ENCODE data around the gene ATP5PD. TPM values are rescaled to one million over a fixed set of nuclear protein-coding genes. Genes with fewer than 3 reads are reported as not detected.

ATP5PD gene
- total RNA-seq, 1 donor from 2014 or later, result 106 TPM

- DNase-seq (ENCODE audit: low spot score in 2 of 2), result no peak
- FAIRE-seq, result no peak
These were observed 44.6 kb downstream of the ATP5PD start for GRCh38 chr17:75001915-75002843.

DNA sequence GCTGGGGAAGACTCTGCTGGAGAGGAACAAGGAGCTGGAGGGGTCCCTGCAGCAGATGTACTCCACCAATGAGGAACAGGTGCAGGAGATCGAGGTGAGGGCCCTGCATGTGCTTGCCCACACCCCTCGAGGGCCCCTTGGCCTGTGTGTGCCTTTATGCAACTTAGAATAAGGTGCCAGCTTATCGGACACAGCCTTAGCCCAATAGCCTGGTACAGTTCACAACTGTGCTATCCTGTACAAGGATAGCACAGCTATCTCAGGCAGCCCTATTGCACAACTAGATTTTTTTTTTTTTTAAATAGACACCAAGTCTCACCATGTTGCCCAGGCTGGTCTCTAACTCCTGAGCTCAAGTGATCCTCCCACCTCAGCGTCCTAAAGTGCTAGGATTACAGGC lies 47.2 kb downstream of the ATP5PD start:
- DNase-seq (ENCODE audit: low spot score in 2 of 2) (no peak), FAIRE-seq (no peak)

GRCh38 chr17:74998783-74999182 lies 48.0 kb downstream of the ATP5PD start:
- DNase-seq (ENCODE audit: low spot score in 2 of 2), result no peak
- FAIRE-seq, result no peak

DNA sequence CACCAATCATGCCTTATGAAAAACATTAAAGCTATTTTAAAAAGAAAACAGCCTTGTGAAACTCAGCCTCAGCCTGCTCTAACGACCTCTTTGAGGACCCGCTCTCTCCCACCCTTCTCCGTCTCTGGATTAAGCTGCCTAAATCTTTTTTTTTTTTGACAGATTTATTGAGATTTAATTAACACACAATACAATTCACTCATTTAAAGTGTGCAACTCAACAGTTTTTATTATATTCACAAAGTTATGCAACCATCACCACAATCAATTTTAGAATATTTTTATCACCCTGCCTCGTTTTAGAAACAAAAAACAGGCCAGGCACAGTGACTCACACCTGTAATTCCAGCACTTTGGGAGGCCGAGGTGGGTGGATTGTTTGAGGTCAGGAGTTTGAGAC lies 50.9 kb downstream of the ATP5PD start:
- FAIRE-seq (no peak), DNase-seq (ENCODE audit: low spot score in 2 of 2) (no peak)

DNA sequence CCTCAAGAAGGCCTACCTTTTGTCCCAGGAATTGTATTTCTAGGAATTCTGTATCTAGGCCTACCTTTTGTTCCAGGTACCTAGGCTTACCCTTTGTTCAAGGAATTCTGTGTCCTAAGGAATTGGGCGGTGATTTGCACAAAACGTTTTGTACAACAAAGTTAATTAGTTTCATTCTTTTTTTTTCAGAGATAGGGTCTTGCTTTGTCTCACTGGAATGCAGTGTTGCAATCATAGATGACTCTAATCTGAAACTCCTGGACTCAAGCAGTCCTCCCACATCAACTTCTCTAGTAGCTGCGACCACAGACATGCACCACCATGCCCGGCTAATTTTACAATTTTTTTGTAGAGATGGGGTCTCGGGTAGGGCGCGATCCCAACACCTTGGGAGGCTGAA lies 52.3 kb downstream of the ATP5PD start:
- no peak for DNase-seq (ENCODE audit: low spot score in 2 of 2)
- no peak for FAIRE-seq

DNA sequence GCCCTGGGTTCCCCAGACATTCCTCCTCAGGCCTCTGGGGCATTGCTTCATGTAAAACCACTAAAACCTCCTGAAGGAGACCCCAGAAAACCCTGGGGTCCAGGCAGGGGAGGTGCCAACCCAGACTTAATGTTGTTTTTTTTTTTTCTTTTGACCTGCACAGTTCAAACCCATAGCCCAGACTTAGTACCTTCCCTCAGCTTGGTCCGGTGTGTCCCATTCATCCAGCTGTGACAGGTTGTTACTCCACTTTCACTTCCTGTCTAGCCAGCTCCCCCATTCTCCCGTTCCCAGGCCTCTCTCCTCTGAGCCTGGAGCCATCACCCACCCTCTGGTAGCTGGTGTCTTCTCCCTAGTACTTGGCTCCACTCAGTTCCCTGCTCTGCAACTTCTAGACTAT lies 54.5 kb downstream of the ATP5PD start:
- no peak for FAIRE-seq
- DNase-seq (ENCODE audit: low spot score in 2 of 2), result no peak

DNA sequence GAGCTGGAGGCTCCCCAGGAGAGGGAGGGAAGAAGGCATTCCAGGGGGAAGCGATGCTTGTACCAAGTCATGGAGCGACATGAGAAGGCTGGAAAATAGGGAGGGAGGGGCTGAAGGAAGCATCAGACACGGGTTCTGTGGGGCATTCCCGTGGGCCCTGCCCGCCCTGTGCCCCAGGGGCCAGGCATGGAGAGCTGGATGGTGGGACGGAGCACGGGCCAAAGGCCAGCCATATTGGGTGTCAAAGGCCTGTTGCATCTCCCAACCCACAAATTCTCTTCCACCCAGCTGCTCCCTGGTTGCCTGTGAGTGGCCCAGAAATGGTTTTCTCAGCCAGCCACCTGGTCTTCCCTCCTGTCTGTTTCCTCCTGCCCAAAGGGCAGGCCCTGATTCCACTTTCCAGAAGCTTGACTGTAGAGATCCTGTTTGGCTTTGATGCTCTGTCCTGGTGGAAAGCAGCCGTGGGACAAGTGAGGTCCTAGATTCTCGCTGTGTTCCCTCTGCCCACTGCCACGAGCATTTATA lies 56.1 kb downstream of the ATP5PD start:
- no peak for FAIRE-seq

More for the DNA sequence above, 56.1 kb downstream of the ATP5PD start:
- DNase-seq (ENCODE audit: low spot score in 2 of 2), result no peak

Small RNAs within 50 kb of the gene (small RNA-seq; reads per million reads assigned to genes)
- gene AC111186.1 (not detected), gene RF00019 (not detected), gene RN7SL573P (not detected), gene RNU6-362P (not detected)

Other genes starting within 250 kb of the ATP5PD start
- 1.2 TPM for gene GRIN2C, start 187.1 kb downstream of the ATP5PD start, total RNA-seq
- gene FDXR, start 174.0 kb downstream of the ATP5PD start, total RNA-seq, result 2.4 TPM
- 0.82 TPM for gene FADS6, start 153.3 kb downstream of the ATP5PD start, total RNA-seq
- gene USH1G, start 123.7 kb downstream of the ATP5PD start, total RNA-seq, result 0.41 TPM
- not detected for gene OTOP2, start 122.7 kb downstream of the ATP5PD start, total RNA-seq
- not detected for gene OTOP3, start 111.1 kb downstream of the ATP5PD start, total RNA-seq
- 17.1 TPM for gene HID1, start 74.2 kb downstream of the ATP5PD start, total RNA-seq
- 3.3 TPM for gene CDR2L, start 59.3 kb downstream of the ATP5PD start, total RNA-seq
- gene MRPL58, start 34.3 kb downstream of the ATP5PD start, total RNA-seq, result 12.6 TPM
- 28.9 TPM for gene KCTD2, start 256 bp upstream of the ATP5PD start, total RNA-seq
- gene SLC16A5, start 41.0 kb upstream of the ATP5PD start, total RNA-seq, result 1.2 TPM
- 2.4 TPM for gene ARMC7, start 63.0 kb upstream of the ATP5PD start, total RNA-seq
- gene NT5C, start 84.8 kb upstream of the ATP5PD start, total RNA-seq, result 20.8 TPM
- 538 TPM for gene JPT1, start 107.5 kb upstream of the ATP5PD start, total RNA-seq
- gene SUMO2, start 136.0 kb upstream of the ATP5PD start, total RNA-seq, result 181 TPM
- 28.1 TPM for gene NUP85, start 158.7 kb upstream of the ATP5PD start, total RNA-seq
- 15.1 TPM for gene GGA3, start 214.6 kb upstream of the ATP5PD start, total RNA-seq
- gene MRPS7, start 214.9 kb upstream of the ATP5PD start, total RNA-seq, result 37.1 TPM
- 8.2 TPM for gene MIF4GD, start 224.3 kb upstream of the ATP5PD start, total RNA-seq
- gene SLC25A19, start 242.5 kb upstream of the ATP5PD start, total RNA-seq, result 6.9 TPM